CD4-positive, alpha-beta T cell treated with Interleukin-6 for 4 hours (primary cell): ENCODE data around the gene ARHGEF5.
"Not testable (repeated sequence)": the region's sequence is repeated elsewhere in the genome, so short reads cannot be mapped to it uniquely, and the experiment has no call there.

Experiments
- DNase-seq: peaks from one replicate; pipeline ENCODE4 v3.0.0-alpha.2; 2020; ENCODE audit warnings: mixed read lengths

The ARHGEF5 gene

GRCh38 chr7:144384555-144385245 is 29.5 kb downstream of the ARHGEF5 start:
- DNase-seq, result peak; percentile 12

GRCh38 chr7:144386741-144387140 is 31.5 kb downstream of the ARHGEF5 start:
- no peak for DNase-seq

GRCh38 chr7:144388950-144389349 is 33.7 kb downstream of the ARHGEF5 start:
- DNase-seq, result no peak

GRCh38 chr7:144390481-144390880 is 35.3 kb downstream of the ARHGEF5 start:
- DNase-seq, result no peak

- DNase-seq, result no peak
Measured at GRCh38 chr7:144391014-144391413, 35.8 kb downstream of the ARHGEF5 start.

GRCh38 chr7:144391823-144392255 is 36.6 kb downstream of the ARHGEF5 start:
- DNase-seq, result peak; percentile 21

GRCh38 chr7:144397086-144397485 is 41.9 kb downstream of the ARHGEF5 start:
- no peak for DNase-seq

- no peak for DNase-seq
Measured at GRCh38 chr7:144398291-144398690, 43.1 kb downstream of the ARHGEF5 start.

GRCh38 chr7:144398911-144399310 is 43.7 kb downstream of the ARHGEF5 start:
- DNase-seq, result no peak

GRCh38 chr7:144399946-144400345 is 44.7 kb downstream of the ARHGEF5 start:
- DNase-seq, result no peak

- no peak for DNase-seq
Measured at GRCh38 chr7:144401490-144401889, 46.3 kb downstream of the ARHGEF5 start.

GRCh38 chr7:144403102-144403501 is 47.9 kb downstream of the ARHGEF5 start:
- no peak for DNase-seq

GRCh38 chr7:144403649-144404061 is 48.5 kb downstream of the ARHGEF5 start, which contains the start of gene NOBOX:
Gene NOBOX, minus strand, starts transcription at chr7:144403693.
- no peak for DNase-seq

- no peak for DNase-seq
Measured at GRCh38 chr7:144404946-144405345, 49.7 kb downstream of the ARHGEF5 start.

GRCh38 chr7:144407266-144407931 is 52.2 kb downstream of the ARHGEF5 start:
- no peak for DNase-seq

- DNase-seq, result no peak
Measured at GRCh38 chr7:144408121-144408520, 52.9 kb downstream of the ARHGEF5 start.

- DNase-seq, result no peak
Measured at GRCh38 chr7:144410441-144410840, 55.2 kb downstream of the ARHGEF5 start.

GRCh38 chr7:144414815-144415214 is 59.6 kb downstream of the ARHGEF5 start:
- DNase-seq, result no peak

GRCh38 chr7:144415858-144416257 is 60.7 kb downstream of the ARHGEF5 start:
- DNase-seq, result no peak

GRCh38 chr7:144416341-144416740 is 61.1 kb downstream of the ARHGEF5 start:
- no peak for DNase-seq

GRCh38 chr7:144418931-144419330 is 63.7 kb downstream of the ARHGEF5 start:
- DNase-seq, result not testable (repeated sequence)

GRCh38 chr7:144427539-144427938 is 72.3 kb downstream of the ARHGEF5 start:
- DNase-seq, result not testable (repeated sequence)

- DNase-seq, result no peak
Measured at GRCh38 chr7:144428431-144428830, 73.2 kb downstream of the ARHGEF5 start.
